NCI-H1105 (cell line): Measurements from ENCODE around the gene RPS6KA2.

ENCODE experiments used
- DNase-seq: peaks from one replicate; lab custom pipeline; 2025; lab: John Stamatoyannopoulos, UW

Gene RPS6KA2

GRCh38 chr6:166503167-166503744, 123.8 kb downstream of the RPS6KA2 start:
- no peak for DNase-seq

DNA sequence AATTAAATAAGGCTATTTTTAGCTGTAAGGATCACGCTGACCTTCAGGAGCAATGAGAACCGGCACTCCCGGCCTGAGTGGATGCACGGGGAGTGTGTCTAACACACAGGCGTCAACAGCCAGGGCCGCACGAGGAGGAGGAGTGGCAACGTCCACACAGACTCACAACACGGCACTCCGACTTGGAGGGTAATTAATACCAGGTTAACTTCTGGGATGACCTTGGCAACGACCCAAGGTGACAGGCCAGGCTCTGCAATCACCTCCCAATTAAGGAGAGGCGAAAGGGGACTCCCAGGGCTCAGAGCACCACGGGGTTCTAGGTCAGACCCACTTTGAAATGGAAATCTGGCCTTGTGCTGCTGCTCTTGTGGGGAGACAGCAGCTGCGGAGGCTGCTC, 124.6 kb downstream of the RPS6KA2 start:
- no peak for DNase-seq

DNA sequence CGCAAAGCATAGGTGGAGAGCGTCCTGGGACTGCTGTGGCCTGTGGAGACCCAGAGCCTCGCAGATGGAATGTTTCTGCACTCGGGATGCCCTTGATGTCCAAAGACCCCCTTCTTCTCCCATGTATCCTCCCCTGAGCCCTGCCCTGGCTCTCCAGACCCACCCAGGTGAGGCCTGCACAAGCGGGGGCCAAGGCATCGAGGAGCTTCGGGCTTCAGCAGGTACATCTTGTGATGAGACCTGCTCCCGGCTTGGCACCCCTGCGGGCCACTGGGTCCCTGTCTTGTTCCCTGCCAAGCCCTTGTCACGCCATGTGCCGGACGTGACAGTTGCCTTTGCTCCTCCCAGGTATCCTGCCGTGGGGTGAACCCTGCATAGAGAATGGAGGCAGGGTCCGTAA, 125.8 kb downstream of the RPS6KA2 start:
- DNase-seq = no peak

DNA sequence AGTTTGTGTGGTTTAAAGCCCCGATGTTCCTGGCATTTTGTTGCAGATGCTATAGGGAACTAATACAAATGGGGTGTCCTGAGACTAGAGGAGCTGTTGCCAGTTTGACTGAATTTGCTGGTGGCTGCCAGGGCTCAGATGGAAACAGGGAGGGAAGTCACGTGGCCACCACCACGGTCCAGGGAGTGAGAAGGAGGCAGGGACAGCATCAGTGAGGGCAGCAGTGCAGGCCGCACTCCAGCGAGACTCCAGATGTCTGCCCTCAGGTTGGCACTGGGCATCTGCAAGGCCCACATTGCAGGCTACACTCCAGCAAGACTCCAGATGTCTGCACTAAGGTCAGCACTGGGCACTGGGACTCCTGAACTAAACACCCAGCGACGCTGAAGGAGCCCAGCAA, 126.8 kb downstream of the RPS6KA2 start:
- DNase-seq = no peak

DNA sequence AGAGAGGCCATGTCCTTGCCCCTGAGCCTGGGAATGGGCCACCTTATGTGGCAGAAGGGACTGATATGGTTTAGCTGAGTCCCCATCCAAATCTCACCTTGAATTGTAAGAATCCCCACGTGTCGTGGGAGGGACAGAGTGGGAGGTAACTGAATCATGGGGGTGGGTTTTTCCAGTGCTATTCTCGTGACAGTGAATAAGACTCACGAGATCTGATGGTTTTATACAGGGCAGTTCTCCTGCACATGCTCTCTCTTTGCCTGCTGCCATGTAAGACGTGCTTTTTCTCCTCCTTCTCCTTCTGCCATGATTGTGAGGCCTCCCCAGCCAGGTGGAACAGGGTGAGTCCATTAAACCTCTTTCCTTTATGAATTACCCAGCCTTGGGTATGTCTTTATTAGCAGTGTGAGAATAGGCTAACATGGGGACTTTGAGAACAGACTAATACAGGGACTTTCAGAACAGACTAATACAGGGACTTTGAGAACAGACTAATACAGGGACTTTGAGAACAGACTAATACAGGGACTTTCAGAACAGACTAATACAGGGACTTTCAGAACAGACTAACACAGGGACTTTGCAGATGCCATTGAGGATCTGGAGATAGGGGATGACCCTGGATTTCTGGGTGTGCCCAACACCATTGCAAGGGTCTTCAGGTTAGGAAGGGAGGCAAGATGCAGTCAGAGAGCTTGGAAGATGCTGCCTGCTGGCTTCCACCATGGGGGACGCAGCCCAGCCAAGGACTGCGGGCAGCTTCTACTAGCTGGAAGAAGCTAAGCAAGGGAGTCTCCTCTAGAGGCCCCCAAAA, 127.5 kb downstream of the RPS6KA2 start:
- no peak for DNase-seq

- no peak for DNase-seq
Observed at GRCh38 chr6:166498661-166499349, 128.2 kb downstream of the RPS6KA2 start.

GRCh38 chr6:166498228-166498627, 128.8 kb downstream of the RPS6KA2 start:
- DNase-seq = no peak

DNA sequence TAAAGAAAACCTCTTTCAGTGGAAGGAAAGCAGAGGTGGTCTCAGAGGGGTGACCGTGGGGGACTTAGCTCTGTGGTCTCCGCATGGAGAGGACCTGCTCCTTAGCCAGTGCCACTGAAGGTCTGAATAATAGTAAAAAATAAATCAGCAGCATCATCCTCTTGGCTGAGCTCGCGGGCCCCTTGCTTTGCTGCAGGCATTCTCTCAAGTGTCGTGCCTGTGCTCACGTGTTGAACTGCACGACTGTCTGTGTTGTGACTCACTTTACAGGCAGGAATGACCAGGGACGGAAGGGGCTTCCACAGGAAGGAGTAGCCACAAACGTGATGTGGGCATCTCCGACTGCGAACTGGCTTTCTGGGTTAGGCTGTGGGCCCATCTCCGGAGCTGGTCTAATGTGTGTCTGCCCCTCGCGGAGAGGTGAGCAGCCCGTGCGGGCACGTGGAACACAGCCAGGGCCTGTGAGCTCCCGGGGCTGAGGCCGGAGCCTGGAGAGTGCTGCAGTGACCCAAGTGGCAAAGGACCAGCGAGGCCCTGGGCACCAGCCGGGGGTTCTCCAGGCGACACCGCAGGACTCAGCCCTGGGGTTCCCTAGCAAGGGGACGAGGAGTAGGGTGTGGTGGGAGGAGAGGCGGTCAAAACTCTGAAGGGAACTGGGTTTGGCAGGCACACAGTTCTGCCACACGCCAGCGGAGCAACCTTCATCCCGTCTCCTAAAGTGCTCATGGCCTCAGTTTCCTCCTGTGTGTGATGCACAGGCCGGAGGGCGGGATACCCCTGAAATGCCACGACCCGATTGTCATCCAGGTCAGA, 129.8 kb downstream of the RPS6KA2 start:
- no peak for DNase-seq

- peak; percentile 11 for DNase-seq
Observed at GRCh38 chr6:166496460-166496859, 130.6 kb downstream of the RPS6KA2 start.

DNA sequence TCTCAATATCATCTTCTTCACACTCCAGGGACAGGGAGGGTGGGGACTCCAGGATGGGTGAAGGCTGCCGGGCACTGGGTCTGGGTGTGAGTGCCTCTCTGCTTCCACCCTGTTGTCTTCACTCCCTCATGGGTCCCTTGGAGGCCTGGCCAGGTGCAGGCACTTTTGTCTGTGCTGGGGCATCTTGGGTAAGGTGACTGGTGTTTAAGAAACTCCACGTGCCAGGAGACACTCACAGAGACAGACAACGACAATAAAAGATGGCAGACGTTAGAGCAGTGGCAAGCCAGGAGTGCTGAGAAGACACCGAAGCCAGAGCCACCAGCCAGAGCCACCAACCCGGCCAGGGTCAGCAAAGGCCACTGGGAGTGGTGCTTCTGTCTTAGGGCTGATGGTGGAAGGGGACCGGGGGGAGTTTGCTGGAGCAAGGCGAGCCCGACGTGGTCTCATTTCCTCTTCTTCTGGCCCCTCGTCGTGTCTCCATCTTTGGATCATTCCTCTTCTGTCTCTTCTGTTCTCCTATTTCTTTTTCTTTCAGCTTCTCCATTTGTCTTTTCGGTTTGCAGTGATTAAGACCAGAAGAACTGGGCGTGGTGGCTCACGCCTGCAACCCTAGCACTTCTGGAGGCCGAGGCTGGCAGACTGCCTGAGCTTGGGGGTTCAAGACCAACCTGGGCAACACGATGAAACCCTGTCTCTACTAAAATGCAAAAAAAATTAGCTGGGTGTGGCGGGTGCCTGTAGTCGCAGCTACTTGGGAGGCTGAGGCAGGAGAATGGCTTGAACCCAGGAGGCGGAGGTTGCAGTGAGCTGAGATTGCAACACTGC, 131.3 kb downstream of the RPS6KA2 start:
- no peak for DNase-seq

GRCh38 chr6:166494757-166495486, 132.1 kb downstream of the RPS6KA2 start:
- no peak for DNase-seq

- no peak for DNase-seq
Observed at GRCh38 chr6:166494101-166494441, 133.0 kb downstream of the RPS6KA2 start.

GRCh38 chr6:166493427-166494100, 133.5 kb downstream of the RPS6KA2 start:
- DNase-seq = no peak

GRCh38 chr6:166492092-166492741, 134.8 kb downstream of the RPS6KA2 start:
- no peak for DNase-seq

DNA sequence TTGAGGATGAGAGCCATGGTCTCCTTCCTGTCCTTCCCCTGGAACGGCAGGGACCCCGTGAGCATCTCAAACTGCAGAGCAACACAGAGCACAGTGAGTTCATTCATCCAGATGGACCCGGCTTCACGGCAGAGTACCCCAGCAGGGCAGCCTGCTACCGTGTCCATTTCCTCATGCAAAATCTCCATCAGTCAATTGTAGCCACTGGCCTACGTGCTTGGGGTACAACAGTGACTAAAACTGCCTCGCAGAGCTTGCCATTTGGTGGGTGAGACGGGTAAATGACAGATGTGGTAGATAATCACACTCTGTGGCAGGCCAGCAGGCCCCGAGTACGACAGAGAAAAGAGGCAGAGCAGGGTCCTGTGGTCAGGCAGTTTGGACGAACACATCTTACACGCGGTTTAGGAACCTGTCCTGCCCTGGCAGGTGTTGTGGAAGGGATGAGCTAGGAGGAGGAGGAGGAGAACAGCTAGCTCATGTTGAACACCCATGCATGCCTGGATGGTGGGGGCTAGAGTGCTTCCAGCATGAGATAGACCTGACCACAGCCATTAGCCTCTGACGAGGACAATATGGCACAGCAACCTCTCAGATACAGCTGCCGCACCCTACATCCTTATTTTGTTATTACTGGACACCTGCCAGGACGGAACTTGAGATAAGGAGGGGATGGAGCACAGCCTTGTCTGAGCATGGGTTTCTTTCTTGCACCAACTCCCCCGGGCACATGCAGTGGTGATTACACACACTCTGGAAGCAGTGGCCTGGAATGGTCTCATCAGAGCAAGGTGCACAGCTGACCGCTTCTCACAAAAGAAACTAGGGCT, 136.2 kb downstream of the RPS6KA2 start:
- peak; percentile 82 for DNase-seq

- no peak for DNase-seq
Observed at GRCh38 chr6:166489301-166490155, 137.5 kb downstream of the RPS6KA2 start.

- no peak for DNase-seq
Observed at GRCh38 chr6:166488701-166489100, 138.3 kb downstream of the RPS6KA2 start.
